Measurements from ENCODE around the gene MYDGF.

- no peak for TF ChIP-seq CTCF (IDR thresholded peaks at IDR 0.05)
- no peak for TF ChIP-seq CREB1 (CRISPR knock-in tag; IDR thresholded peaks at IDR 0.05)
- no peak for TF ChIP-seq ETV6 (CRISPR knock-in tag; IDR thresholded peaks at IDR 0.05)
- no peak for TF ChIP-seq PREB (CRISPR knock-in tag; IDR thresholded peaks at IDR 0.05; ENCODE audit: borderline replicate concordance)
- no peak for TF ChIP-seq NR2C2 (CRISPR knock-in tag; IDR thresholded peaks at IDR 0.05)
Observed at GRCh38 chr19:4717191-4717965, 47.2 kb upstream of the MYDGF start.

Measured in WTC11 (cell line).